ACHN (cell line): ENCODE measurements around the gene TARP.
"Not testable (repeated sequence)": the region's sequence is repeated elsewhere in the genome, so short reads cannot be mapped to it uniquely, and the experiment has no call there.

Experiments used
- DNase-seq: peaks from one replicate; pipeline ENCODE4 v3.0.0-alpha.2; 2015
- in situ Hi-C: cut with HindIII; loops from 2 replicates; pipeline ENCODE4 v1.10.0; 2017; ENCODE audit warnings: low sequenced_read_pairs, low pct_ligation_motif_present, low pct_unique_long_range_greater_than_20kb

Gene TARP

GRCh38 chr7:38234759-38235158 lies 38.7 kb downstream of the TARP start:
- in situ Hi-C loops: not testable (repeated sequence)

DNA sequence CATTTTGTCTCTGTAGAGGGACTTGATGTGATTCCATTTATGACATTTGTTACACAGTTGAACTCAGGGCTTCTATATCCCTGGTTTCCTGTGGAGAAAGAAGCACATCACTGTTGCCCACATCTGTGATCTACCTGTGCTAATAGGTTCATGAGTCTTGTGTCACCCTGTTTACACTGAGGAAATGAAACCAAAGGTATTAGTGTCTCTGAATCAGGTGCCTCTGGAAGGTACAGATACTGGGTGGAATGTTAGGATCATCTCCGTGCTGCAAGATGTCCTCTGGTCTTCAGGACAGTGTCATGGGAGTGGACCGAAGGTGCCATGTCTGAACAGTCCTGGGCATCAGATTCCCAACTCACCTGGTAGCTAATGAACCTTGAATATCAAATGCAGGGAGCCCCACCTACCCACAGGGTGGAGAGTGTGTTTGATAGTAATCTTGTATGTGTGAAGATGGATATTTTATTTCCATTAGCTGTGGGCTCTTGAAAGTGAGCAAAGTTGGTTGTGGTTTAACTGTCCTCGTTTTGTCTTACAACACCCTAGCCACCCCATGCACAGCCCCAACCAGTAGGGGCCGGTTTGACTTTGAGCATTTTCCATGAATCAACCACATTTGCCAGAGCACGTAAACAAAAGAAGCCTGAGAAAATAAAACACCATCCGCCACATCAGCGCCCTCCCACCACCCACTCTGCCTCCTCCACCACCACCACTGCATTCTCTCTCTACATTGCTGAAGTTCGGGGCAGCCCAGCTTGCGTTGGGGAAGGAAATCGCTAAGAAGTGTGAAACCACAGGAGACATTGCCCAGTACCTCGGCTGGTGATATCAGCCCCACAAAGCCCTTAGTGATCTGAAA lies 40.7 kb downstream of the TARP start:
- DNase-seq: no peak
- in situ Hi-C loops: no loop called here

More at GRCh38 chr7:38234759-38235158, 38.7 kb downstream of the TARP start:
- DNase-seq: not testable (repeated sequence)

GRCh38 chr7:38229884-38230642 lies 43.4 kb downstream of the TARP start:
- in situ Hi-C loops: no loop called here
- no peak for DNase-seq

- peak; percentile 60 for DNase-seq
- in situ Hi-C loops: no loop called here
These were observed 44.0 kb downstream of the TARP start for GRCh38 chr7:38229386-38229785.

DNA sequence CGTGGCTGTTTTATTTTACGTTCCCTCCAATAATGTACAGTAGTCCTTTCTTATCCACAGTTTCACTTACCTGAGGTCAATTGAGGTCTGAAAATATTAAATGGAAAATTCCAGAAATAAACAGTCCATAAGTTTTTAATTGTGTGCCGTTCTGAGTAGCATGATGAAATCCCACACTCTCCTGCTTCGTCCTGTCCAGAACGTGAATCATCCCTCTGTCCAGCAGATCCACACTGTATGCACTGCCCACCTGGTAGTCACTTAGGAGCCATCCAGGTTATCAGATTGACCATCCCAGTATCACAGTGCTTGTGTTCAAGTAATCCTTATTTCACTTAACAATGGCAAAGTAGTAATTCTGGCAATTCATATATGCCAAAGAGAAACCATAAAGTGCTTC lies 49.0 kb downstream of the TARP start:
- no peak for DNase-seq
- in situ Hi-C loops: no loop called here

DNA sequence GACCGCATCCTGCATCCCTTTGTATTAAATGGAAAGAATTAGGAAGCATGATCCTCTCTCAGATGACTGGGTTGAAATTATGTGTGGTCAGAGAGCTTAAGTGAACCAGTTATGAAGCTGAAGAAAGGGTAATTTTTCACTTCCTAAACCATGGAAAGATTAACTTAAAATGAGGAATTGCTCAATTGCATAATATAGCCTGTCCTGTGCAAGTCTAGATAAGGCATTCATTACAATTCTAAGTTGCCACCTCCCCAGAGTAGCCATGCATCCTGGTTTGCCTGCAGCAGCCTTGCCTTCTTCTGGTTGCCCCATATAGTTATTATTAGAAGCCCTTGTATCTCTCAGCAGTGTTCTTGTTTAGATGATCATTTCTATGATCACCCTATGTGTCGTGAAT lies 50.1 kb downstream of the TARP start:
- DNase-seq: no peak
- in situ Hi-C loops: no loop called here

DNA sequence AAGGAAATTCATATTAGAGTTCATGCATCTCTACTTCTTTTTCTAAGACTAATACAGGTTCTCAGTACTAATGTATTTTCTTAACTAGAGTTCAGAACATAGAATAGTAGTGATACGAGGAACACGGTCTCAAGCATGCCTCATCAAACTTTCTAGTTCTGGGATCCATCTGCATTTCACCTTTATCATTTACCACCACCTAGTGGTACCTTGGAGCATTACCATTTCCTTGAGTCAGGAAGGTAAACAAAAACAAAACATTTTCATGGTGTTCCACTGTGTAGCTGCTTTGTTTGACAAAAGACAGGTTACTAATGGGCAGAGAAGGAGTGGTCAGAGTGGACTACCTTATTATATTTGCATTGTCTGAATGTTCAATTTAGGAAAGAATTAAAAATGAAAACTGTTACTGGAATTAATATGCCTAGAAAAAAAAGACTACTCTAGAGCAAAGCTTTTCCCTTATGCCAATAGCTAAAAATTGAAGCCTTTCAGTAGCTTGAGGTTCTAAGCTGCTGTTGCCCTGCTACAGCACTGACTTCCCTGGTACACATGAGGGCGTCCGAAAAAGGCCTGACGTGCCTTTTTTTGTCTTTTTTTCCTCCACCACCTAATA lies 50.8 kb downstream of the TARP start:
- peak; percentile 76 for DNase-seq
- in situ Hi-C loops: no loop called here

GRCh38 chr7:38220452-38220851 lies 53.0 kb downstream of the TARP start:
- in situ Hi-C loops: no loop called here
- DNase-seq: no peak

DNA sequence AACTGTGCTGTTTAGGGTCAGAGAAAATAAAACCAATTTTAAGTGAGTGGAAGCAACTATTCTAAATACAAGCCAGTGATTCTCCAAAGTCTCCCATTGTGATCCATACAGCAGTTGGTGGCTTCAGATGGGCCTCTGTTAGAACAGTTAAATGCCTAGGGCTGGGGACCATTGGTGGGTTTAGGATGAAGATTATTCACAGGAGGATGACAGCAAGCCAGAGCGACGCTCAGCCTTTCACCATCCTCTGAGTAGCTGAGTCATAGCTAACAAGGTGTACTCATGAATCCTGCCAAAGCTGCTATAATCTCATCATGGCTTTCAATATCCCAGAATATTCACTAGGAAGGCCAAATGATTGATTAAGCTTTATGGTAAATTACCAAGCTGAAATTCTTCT lies 55.8 kb downstream of the TARP start:
- no peak for DNase-seq
- in situ Hi-C loops: no loop called here

GRCh38 chr7:38215735-38216670 lies 57.4 kb downstream of the TARP start:
- DNase-seq: peak; percentile 88
- in situ Hi-C loops: no loop called here

GRCh38 chr7:38215115-38215514 lies 58.3 kb downstream of the TARP start:
- in situ Hi-C loops: no loop called here
- DNase-seq: peak; percentile 43

- in situ Hi-C loops: no loop called here
- no peak for DNase-seq
These were observed 61.5 kb downstream of the TARP start for GRCh38 chr7:38211940-38212339.

- in situ Hi-C loops: no loop called here
- DNase-seq: no peak
These were observed 62.0 kb downstream of the TARP start for GRCh38 chr7:38211486-38211885.
